ENCODE measurements around the gene SMARCB1. TPM values are rescaled to one million over a fixed set of nuclear protein-coding genes. Genes with fewer than 3 reads are reported as not detected.
A peak's percentile ranks its signal among the peaks of the same experiment; 100 is the strongest.

Gene SMARCB1
- total RNA-seq, 4 donors from 2014 or later: 37.8 to 61.0 (median 47.7) TPM

DNA sequence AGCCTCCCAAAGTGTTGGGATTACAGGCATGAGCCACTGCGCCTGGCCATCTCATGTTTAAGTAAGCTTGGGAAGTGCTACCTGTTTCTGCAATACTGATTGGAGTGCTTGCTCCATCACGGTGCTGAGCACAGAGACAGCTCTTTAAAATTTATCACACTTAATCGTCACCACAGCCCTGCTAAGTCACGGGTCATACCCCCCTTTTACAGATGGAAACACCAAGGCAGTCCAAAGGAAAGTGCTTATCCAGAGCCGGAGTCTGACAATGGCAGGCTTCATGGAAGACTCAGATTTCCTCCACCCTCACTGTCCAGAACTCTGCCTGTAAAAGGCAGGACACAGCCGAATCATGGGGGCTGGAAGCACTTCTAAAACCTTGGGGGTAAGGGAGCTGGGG is 26.7 kb upstream of the SMARCB1 start:
- intact Hi-C loops (cut with DNase I): no loop called here
- no peak overlapping the region for H3K4me3 ChIP-seq
- WGBS, 2 donors: 84 to 92% methylated on average over 6 of the region's 6 CpGs
- no peak for TF ChIP-seq POLR2A (IDR thresholded peaks at IDR 0.05)
- TF ChIP-seq, protein P1, sequence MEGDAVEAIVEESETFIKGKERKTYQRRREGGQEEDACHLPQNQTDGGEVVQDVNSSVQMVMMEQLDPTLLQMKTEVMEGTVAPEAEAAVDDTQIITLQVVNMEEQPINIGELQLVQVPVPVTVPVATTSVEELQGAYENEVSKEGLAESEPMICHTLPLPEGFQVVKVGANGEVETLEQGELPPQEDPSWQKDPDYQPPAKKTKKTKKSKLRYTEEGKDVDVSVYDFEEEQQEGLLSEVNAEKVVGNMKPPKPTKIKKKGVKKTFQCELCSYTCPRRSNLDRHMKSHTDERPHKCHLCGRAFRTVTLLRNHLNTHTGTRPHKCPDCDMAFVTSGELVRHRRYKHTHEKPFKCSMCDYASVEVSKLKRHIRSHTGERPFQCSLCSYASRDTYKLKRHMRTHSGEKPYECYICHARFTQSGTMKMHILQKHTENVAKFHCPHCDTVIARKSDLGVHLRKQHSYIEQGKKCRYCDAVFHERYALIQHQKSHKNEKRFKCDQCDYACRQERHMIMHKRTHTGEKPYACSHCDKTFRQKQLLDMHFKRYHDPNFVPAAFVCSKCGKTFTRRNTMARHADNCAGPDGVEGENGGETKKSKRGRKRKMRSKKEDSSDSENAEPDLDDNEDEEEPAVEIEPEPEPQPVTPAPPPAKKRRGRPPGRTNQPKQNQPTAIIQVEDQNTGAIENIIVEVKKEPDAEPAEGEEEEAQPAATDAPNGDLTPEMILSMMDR (IDR thresholded peaks at IDR 0.05): no peak
- H3K27me3 ChIP-seq: no peaks in the 10 kb centered on the region
- DNase-seq: no peak
- H3K36me3 ChIP-seq: peaks cover 0 to 19% (median 0%) of the 10 kb centered on the region in 3 donors
- H3K9me3 ChIP-seq: no peaks in the 10 kb centered on the region
- H3K27ac ChIP-seq: no peak overlapping the region
- H3K4me1 ChIP-seq: peaks cover 0 to 32% (median 3%) of the 10 kb centered on the region in 3 donors

DNA sequence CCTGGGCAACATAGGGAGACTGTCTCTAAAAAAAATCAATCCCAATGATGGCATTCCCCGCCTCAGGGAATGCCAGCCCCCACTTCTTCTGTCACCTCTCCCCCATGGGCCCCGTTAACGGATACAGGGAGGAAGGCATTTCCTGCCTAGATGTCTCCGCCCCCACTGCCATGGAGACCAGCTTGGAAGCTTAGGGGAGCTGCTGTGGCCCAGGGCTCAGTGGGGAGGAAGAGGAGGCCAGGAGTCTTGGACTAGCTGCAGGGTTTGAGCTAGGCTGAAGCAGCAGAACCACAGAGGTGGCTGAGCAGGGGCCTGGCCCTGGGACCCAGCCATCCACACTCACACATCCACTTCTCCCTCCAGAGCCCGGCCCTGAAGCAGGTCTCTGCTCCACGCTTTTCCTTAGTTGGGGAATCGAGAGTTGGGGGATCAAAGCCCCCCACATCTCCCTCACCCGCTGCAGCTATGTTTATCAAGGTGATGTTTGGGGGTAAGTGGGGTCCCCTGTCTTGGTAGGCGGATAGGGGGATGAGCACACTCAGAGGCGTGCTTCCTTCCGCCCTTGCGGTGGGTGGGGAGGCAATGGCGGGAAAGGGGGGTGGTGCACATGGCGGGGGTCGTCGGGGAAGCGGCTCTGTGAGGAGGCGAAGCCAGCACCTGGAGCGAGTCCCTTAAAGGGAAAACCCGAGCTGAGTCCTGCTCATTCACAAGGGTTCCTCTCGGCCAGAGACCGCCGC is 23.8 kb upstream of the SMARCB1 start, which contains the start of gene C22orf15:
Gene C22orf15 (plus strand): TSS at position 149 of the 737 bp plus-strand sequence. CDS start 317 bp downstream, at position 466.
- intact Hi-C loops (cut with DNase I): no loop called here
- WGBS, 2 donors: 51% methylated on average over 5 of the region's 23 CpGs; no CpG with 5 or more reads in 1 of the 2 donors
- H3K36me3 ChIP-seq: peaks cover 0 to 27% (median 0%) of the 10 kb centered on the region in 3 donors
- no peak within 1 kb of the TSS for H3K27ac ChIP-seq
- DNase-seq: no peak
- no peak for TF ChIP-seq POLR2A (IDR thresholded peaks at IDR 0.05)
- TF ChIP-seq, protein P1 (IDR thresholded peaks at IDR 0.05): no peak
- peak within 1 kb of the TSS in 2 of 4 donors; percentile 18 to 44 for H3K4me3 ChIP-seq
- H3K9me3 ChIP-seq: no peaks in the 10 kb centered on the region
- peaks cover 6 to 56% (median 20%) of the 10 kb centered on the region in 3 donors for H3K4me1 ChIP-seq
- no peaks in the 10 kb centered on the region for H3K27me3 ChIP-seq

DNA sequence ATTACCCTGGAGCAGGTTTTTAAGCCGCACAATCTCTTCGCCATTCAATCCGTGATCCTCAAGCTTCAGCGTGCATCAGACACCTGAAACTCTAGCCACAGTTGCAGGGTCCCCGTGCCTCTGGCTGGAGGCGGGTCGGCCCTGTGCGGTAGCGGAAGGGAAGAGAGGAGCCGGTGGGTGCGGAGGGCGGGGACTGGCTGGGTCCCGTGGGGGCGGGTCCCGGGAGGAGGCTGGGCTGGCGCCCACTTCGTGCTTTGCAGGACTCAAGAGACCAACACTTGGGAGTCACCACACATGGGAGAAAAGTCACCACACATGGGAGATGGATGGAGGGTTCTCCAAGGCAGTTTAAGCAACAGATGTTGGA is 23.2 kb upstream of the SMARCB1 start:
- Histone ChIP-seq H3K27me3 (no peaks in the 10 kb centered on the region), H3K4me3 (peak overlapping the region in 2 of 4 donors; percentile 18 to 44), H3K27ac (no peak overlapping the region), H3K4me1 (peaks cover 9 to 62% (median 23%) of the 10 kb centered on the region in 3 donors), H3K36me3 (peaks cover 0 to 27% (median 0%) of the 10 kb centered on the region in 3 donors), H3K9me3 (no peaks in the 10 kb centered on the region)
- intact Hi-C loops (cut with DNase I): no loop called here
- 0 to 39% methylated on average over 1 to 8 of the region's 17 CpGs for WGBS, 2 donors
- no peak for TF ChIP-seq POLR2A (IDR thresholded peaks at IDR 0.05)
- TF ChIP-seq, protein P1 (IDR thresholded peaks at IDR 0.05): no peak
- no peak for DNase-seq

DNA sequence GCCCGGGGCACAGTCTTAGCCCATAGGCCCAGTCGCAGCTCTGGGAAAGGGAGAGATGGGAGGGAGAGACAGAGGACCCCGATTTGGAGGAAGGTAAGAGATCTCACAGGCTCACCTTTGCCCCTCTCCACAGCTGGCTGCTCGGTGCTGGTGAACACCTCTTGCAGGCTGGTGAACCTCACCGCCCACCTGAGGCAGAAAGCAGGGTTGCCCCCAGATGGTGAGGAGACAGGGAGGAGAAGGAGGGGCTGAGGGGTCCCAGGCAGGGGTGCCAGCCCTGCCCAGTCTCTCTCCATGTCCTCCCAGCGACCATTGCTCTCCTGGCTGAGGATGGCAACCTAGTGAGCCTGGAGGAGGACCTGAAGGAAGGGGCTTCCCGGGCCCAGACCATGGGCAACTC is 22.8 kb upstream of the SMARCB1 start:
- H3K4me3 ChIP-seq: no peak overlapping the region

More for the DNA sequence above, 22.8 kb upstream of the SMARCB1 start:
- Histone ChIP-seq H3K36me3 (peaks cover 0 to 27% (median 0%) of the 10 kb centered on the region in 3 donors), H3K4me1 (peaks cover 13 to 66% (median 26%) of the 10 kb centered on the region in 3 donors), H3K27me3 (no peaks in the 10 kb centered on the region), H3K9me3 (no peaks in the 10 kb centered on the region), H3K27ac (no peak overlapping the region)
- no peak for DNase-seq
- no peak for TF ChIP-seq POLR2A (IDR thresholded peaks at IDR 0.05)
- TF ChIP-seq, protein P1 (IDR thresholded peaks at IDR 0.05): no peak
- WGBS, 2 donors: 64 to 76% methylated on average over 5 to 6 of the region's 7 CpGs
- intact Hi-C loops (cut with DNase I): no loop called here
